H1 (cell line): ENCODE results near the gene DENND4A. TPM values are rescaled to one million over a fixed set of nuclear protein-coding genes. Genes with fewer than 3 reads are reported as not detected.

Experiments used
- FOSL1 ChIP-seq: IDR thresholded peaks from 2 replicates; pipeline ENCODE4 v1.6.1; 2011; ENCODE audit warnings: mild to moderate bottlenecking, low read depth, low read length, moderate library complexity; ENCODE audit not compliant: insufficient read depth
- MAX ChIP-seq: IDR thresholded peaks from 2 replicates; pipeline ENCODE4 v1.6.1; 2012; ENCODE audit warnings: inconsistent platforms
- SUZ12 ChIP-seq: fragments of 200-600 bp; sonication (generic); IDR thresholded peaks from 2 replicates; pipeline ENCODE4 v1.6.1; 2012; ENCODE audit warnings: mild to moderate bottlenecking, inconsistent platforms, low read length, moderate library complexity, mixed read lengths
- polyA plus RNA-seq, 7 experiments: library from polyadenylated mRNA; depleted of rRNA in 3 of 7; stranded (reverse) in 5 of 7; unstranded in 2 of 7; fragments of >200 nt in 5 of 7; fragments of 200-250 nt in 2 of 7; gene quantifications; 1 replicate in 5 of 7; 2 replicates in 1 of 7; 4 replicates in 1 of 7; pipeline versions ENCODE4 v1.2.1 to v1.2.3, GENCODE V29; 2011 to 2013; ENCODE audit warnings: missing spikeins in 2 of 7, mixed read lengths in 2 of 7
- total RNA-seq: library from RNA; stranded (reverse); fragmentation: NEBNext Ultra II Directional; extraction: Animal tissue kit (Norgen Biotek cat#: 25700); gene quantifications from 2 replicates; pipeline ENCODE4 v1.2.1, GENCODE V29; 2021
- TF ChIP-seq, protein P1 (sequence below), 3 experiments: IDR thresholded peaks; 1 replicate in 2 of 3; 2 replicates in 1 of 3; pipeline versions ENCODE4 v1.5.1 to v1.6.1; 2011; ENCODE audit warnings: low read length in 3 of 3, mild to moderate bottlenecking in 3 of 3, inconsistent platforms in 2 of 3, low read depth in 1 of 3, moderate library complexity in 1 of 3; ENCODE audit not compliant: insufficient read depth in 1 of 3; ENCODE audit errors: control extremely low read depth in 1 of 3

DENND4A gene
- total and polyA plus RNA-seq, 2 of the 8 experiments (the other 6 are each of a cell fraction or from before 2014, with no cell fraction given), result 1.3 to 4.7 TPM

DNA sequence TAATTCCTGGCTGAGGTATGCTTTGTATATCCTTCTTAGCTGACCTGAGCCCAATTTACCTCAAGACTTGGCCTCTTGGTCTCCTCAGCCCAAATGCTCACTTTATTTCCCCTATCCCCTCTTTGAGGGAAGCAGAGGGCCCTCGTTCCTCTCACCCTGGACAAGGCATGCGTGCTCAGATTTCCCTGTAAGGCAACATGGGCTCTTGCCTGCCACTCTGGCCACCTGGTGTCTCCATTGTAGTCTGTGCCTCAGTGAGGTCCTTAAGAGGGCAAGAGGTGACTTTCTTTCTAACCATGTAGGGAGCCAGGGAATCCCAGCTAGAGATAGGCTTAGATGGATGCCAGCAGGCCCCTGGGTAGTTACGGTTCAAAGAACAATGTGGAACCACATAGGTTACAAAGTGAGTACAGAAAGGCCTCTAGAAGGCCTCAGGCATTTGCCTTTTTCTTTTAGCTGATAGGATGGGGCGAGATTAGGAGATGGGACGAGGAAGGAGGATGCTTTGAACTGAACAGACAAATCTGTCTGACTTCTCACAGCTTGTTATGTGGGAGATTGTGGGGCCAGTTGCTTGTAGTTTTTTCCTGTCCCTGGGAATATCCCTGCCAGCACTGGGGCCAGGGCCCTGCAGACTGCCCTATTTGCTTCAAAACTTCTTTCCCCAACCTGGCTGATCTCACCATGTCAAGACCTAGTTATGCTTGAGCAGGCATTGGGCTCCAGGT lies 180.0 kb downstream of the DENND4A start (continued):
- TF ChIP-seq SUZ12, result no peak
- no peak for TF ChIP-seq MAX
- TF ChIP-seq, protein P1, sequence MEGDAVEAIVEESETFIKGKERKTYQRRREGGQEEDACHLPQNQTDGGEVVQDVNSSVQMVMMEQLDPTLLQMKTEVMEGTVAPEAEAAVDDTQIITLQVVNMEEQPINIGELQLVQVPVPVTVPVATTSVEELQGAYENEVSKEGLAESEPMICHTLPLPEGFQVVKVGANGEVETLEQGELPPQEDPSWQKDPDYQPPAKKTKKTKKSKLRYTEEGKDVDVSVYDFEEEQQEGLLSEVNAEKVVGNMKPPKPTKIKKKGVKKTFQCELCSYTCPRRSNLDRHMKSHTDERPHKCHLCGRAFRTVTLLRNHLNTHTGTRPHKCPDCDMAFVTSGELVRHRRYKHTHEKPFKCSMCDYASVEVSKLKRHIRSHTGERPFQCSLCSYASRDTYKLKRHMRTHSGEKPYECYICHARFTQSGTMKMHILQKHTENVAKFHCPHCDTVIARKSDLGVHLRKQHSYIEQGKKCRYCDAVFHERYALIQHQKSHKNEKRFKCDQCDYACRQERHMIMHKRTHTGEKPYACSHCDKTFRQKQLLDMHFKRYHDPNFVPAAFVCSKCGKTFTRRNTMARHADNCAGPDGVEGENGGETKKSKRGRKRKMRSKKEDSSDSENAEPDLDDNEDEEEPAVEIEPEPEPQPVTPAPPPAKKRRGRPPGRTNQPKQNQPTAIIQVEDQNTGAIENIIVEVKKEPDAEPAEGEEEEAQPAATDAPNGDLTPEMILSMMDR (IDR thresholded peaks at IDR 0.05; ENCODE audit: control extremely low read depth in 1 of 3, insufficient read depth in 1 of 3, low read depth in 1 of 3, low read length in 3 of 3), result no peak
- TF ChIP-seq FOSL1, result no peak
